ENCODE results near the gene LRPAP1. TPM values are rescaled to one million over a fixed set of nuclear protein-coding genes. Genes with fewer than 3 reads are reported as not detected.

The LRPAP1 gene
- total and polyA plus RNA-seq, 9 donors, result 74.3 to 179 (median 135) TPM

GRCh38 chr4:3497523-3498389, 34.5 kb downstream of the LRPAP1 start:
- no peaks in the 10 kb centered on the region for H3K4me1 ChIP-seq (ENCODE audit: insufficient read depth)

GRCh38 chr4:3497095-3497494, 35.1 kb downstream of the LRPAP1 start:
- Histone ChIP-seq H3K9me3 (no peaks in the 10 kb centered on the region), H3K36me3 (no peaks in the 10 kb centered on the region), H3K27me3 (no peaks in the 10 kb centered on the region), H3K4me1 (ENCODE audit: insufficient read depth) (no peaks in the 10 kb centered on the region), H3K27ac (no peak overlapping the region), H3K4me3 (no peak overlapping the region)
- TF ChIP-seq POLR2A (IDR thresholded peaks at IDR 0.05), result no peak
- no peak for TF ChIP-seq EP300 (IDR thresholded peaks at IDR 0.05)
- TF ChIP-seq CTCF (IDR thresholded peaks at IDR 0.05), result no peak
- intact Hi-C loops (cut with DNase I), result no loop called here
- 87 to 91% (median 88%) methylated on average over 6 of the region's 6 CpGs for WGBS, 3 donors
- DNase-seq, result no peak

More at GRCh38 chr4:3497523-3498389, 34.5 kb downstream of the LRPAP1 start:
- TF ChIP-seq EP300 (IDR thresholded peaks at IDR 0.05) (no peak), POLR2A (IDR thresholded peaks at IDR 0.05) (no peak), CTCF (IDR thresholded peaks at IDR 0.05) (no peak)
- 62 to 70% (median 68%) methylated on average over 23 to 24 of the region's 24 CpGs for WGBS, 3 donors
- Histone ChIP-seq H3K9me3 (no peaks in the 10 kb centered on the region), H3K4me3 (no peak overlapping the region), H3K27me3 (no peaks in the 10 kb centered on the region), H3K36me3 (no peaks in the 10 kb centered on the region), H3K27ac (no peak overlapping the region)
- intact Hi-C loops (cut with DNase I), result no loop called here
- DNase-seq, result no peak

GRCh38 chr4:3496021-3496420, 36.2 kb downstream of the LRPAP1 start:
- H3K4me1 ChIP-seq (ENCODE audit: insufficient read depth), result no peaks in the 10 kb centered on the region

More at GRCh38 chr4:3496021-3496420, 36.2 kb downstream of the LRPAP1 start:
- intact Hi-C loops (cut with DNase I), result no loop called here
- no peaks in the 10 kb centered on the region for H3K27me3 ChIP-seq
- H3K36me3 ChIP-seq, result no peaks in the 10 kb centered on the region
- no peak overlapping the region for H3K27ac ChIP-seq
- no peak for DNase-seq
- H3K4me3 ChIP-seq, result no peak overlapping the region
- TF ChIP-seq CTCF (IDR thresholded peaks at IDR 0.05) (no peak), EP300 (IDR thresholded peaks at IDR 0.05) (no peak), POLR2A (IDR thresholded peaks at IDR 0.05) (no peak)
- no peaks in the 10 kb centered on the region for H3K9me3 ChIP-seq
- 55 to 63% (median 55%) methylated on average over 14 of the region's 14 CpGs for WGBS, 3 donors

All from ovary (tissue), 9 donors.